SU-DHL-6 (cell line): ENCODE results near the gene ITPRIPL2.

Source experiments
- EZH2phosphoT487 ChIP-seq: fragments of 200-600 bp; sonication (generic), shearing (Covaris generic); conservative IDR thresholded peaks from 2 replicates; pipeline ENCODE4 v1.6.1; 2018; ENCODE audit warnings: mild to moderate bottlenecking, antibody characterized with exemption, low read length, moderate library complexity, mixed read lengths
- TF ChIP-seq, protein P1 (sequence below): fragments of 200-600 bp; sonication (generic); IDR thresholded peaks from one replicate; pipeline ENCODE4 v1.5.1; 2017; ENCODE audit warnings: antibody characterized with exemption, mild to moderate bottlenecking, low read length, moderate library complexity; ENCODE audit not compliant: insufficient read depth, poor library complexity, severe bottlenecking

DNA sequence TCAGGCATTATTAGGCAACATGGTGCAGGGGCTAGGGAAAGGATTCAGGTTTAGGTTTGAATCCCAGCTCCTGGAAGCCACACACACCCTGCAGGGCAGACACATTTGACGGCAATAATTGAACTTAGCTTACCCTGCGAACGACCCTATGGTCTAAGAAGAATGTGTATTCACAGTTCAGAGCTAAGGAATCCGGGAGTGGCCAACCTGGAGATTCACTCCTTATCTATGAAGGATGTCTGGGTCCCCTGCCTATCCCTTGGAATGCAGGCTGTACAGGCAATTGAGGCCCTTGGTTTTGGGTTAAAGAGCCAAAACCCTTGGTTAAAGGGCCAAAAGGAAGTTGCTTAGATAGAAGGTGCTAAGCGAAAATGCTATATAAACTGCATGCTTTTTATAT, 51.3 kb downstream of the ITPRIPL2 start:
- TF ChIP-seq, protein P1, sequence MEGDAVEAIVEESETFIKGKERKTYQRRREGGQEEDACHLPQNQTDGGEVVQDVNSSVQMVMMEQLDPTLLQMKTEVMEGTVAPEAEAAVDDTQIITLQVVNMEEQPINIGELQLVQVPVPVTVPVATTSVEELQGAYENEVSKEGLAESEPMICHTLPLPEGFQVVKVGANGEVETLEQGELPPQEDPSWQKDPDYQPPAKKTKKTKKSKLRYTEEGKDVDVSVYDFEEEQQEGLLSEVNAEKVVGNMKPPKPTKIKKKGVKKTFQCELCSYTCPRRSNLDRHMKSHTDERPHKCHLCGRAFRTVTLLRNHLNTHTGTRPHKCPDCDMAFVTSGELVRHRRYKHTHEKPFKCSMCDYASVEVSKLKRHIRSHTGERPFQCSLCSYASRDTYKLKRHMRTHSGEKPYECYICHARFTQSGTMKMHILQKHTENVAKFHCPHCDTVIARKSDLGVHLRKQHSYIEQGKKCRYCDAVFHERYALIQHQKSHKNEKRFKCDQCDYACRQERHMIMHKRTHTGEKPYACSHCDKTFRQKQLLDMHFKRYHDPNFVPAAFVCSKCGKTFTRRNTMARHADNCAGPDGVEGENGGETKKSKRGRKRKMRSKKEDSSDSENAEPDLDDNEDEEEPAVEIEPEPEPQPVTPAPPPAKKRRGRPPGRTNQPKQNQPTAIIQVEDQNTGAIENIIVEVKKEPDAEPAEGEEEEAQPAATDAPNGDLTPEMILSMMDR, result no peak
- no peak for TF ChIP-seq EZH2phosphoT487
